Measurements from ENCODE around the gene RPL39.

- TF ChIP-seq CTCF (conservative IDR thresholded peaks at IDR 0.05) (no peak), ZFX (IDR thresholded peaks at IDR 0.05) (no peak)
Measured at GRCh38 chrX:119760026-119760877, 31.2 kb downstream of the RPL39 start.

Measured in C4-2B (cell line).